Caco-2 (cell line): ENCODE measurements around the gene LIFR. TPM values are rescaled to one million over a fixed set of nuclear protein-coding genes. Genes with fewer than 3 reads are reported as not detected.

Experiments used
- BruUV-seq: library from RNA; stranded (reverse); fragments of 400-500 nt; replicated peaks from 2 replicates; lab custom pipeline; 2021; lab: Mats Ljungman, UMichigan
- CTCF ChIA-PET: fragments of 300-600 bp; sonication (Branson Sonifier 250); formaldehyde crosslinking; loops from one replicate; lab custom pipeline; 2022; ENCODE audit warnings: antibody characterized with exemption; lab: Charles Lee
- POLR2A ChIA-PET: fragments of 300-600 bp; sonication (Branson Sonifier 250); formaldehyde crosslinking; loops from one replicate; lab custom pipeline; 2022; ENCODE audit warnings: antibody characterized with exemption; lab: Charles Lee
- DNase-seq, 2 experiments: peaks; one replicate each; pipeline versions ENCODE4 v3.0.0 to v3.0.0-alpha.2; 2020 to 2022
- H3K27me3 ChIP-seq: replicated peaks from 2 replicates; pipeline ENCODE4 v1.6.0; 2011; ENCODE audit warnings: low read length; ENCODE audit not compliant: control insufficient read depth, insufficient read depth
- H3K36me3 ChIP-seq: 2 replicates; pipeline ENCODE4 v1.5.1; 2011; ENCODE audit warnings: low read length; ENCODE audit not compliant: control insufficient read depth, insufficient read depth
- H3K4me1 ChIP-seq: fragments of 250-450 bp; sonication (Bioruptor Pico); 2 replicates; pipeline ENCODE4 v1.5.1; 2020; ENCODE audit warnings: mild to moderate bottlenecking
- H3K4me3 ChIP-seq: 2 replicates; pipeline ENCODE4 v1.5.1; 2011; ENCODE audit warnings: low read depth, mild to moderate bottlenecking, control low read depth, low read length
- H3K9me3 ChIP-seq: fragments of 250-450 bp; sonication (Bioruptor Pico); 2 replicates; pipeline ENCODE4 v1.5.1; 2020; ENCODE audit warnings: mild to moderate bottlenecking, moderate library complexity
- H3K27ac Mint-ChIP-seq: one replicate; pipeline ENCODE4 v1.8.0; 2022; ENCODE audit warnings: mixed read lengths; ENCODE audit not compliant: unreplicated experiment
- H3K27me3 Mint-ChIP-seq: one replicate; pipeline ENCODE4 v1.8.0; 2022; ENCODE audit warnings: mixed read lengths; ENCODE audit not compliant: insufficient read depth, unreplicated experiment
- H3K36me3 Mint-ChIP-seq: one replicate; pipeline ENCODE4 v1.8.0; 2022; ENCODE audit warnings: mild to moderate bottlenecking, mixed read lengths; ENCODE audit not compliant: insufficient read depth, unreplicated experiment
- H3K4me1 Mint-ChIP-seq: one replicate; pipeline ENCODE4 v1.8.0; 2022; ENCODE audit warnings: low read depth, mixed read lengths; ENCODE audit not compliant: unreplicated experiment
- H3K4me3 Mint-ChIP-seq: one replicate; pipeline ENCODE4 v1.8.0; 2022; ENCODE audit warnings: mild to moderate bottlenecking, moderate library complexity, mixed read lengths; ENCODE audit not compliant: unreplicated experiment
- H3K9me3 Mint-ChIP-seq: one replicate; pipeline ENCODE4 v1.8.0; 2022; ENCODE audit warnings: mixed read lengths; ENCODE audit not compliant: unreplicated experiment
- CTCF ChIP-seq, 2 experiments: fragments of 200-600 bp in 1 of 2; IDR thresholded peaks; 1 replicate in 1 of 2; 2 replicates in 1 of 2; pipeline versions ENCODE4 v1.5.1 to v1.8.0; 2011 to 2022; ENCODE audit warnings: antibody characterized with exemption in 1 of 2, control low read depth in 1 of 2, inconsistent platforms in 1 of 2, low read depth in 1 of 2, low read length in 1 of 2, mild to moderate bottlenecking in 1 of 2, moderate library complexity in 1 of 2; ENCODE audit not compliant: insufficient read depth in 1 of 2, severe bottlenecking in 1 of 2, unreplicated experiment in 1 of 2
- intact Hi-C: fragments of 100-400 bp; cut with micrococcal nuclease; formaldehyde crosslinking; loops from one replicate; pipeline ENCODE4 v1.10.0; 2022; ENCODE audit not compliant: unreplicated experiment
- total RNA-seq: library from RNA; stranded (reverse); gene quantifications from 2 replicates; pipeline ENCODE4 v1.2.3, GENCODE V29; 2022

Gene LIFR
- total RNA-seq, 1 experiment from 2014 or later: 5.1 TPM

DNA sequence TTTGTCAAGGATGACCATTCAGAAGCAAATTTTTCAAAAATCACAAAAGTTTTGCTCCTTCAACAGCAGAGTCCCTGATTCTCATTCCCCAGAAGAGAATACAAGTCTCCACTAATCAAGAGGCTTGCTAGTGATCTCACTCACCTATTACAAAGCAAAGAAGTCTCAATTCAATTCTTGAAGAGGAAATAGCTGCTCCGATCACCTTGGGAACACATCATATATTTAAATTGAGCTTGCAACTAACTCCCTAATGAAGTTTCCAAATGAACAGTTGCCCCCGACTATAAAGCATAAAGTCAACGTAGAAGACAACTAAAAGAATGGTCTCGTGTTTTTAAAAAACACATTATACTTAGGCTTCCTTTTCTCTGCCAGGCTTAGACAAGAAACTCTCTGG lies 1.6 kb downstream of the LIFR start:
- H3K9me3 Mint-ChIP-seq: peaks cover 10% of the 10 kb centered on the region
- intact Hi-C loops: loop anchor here (5.0 kb wide), 1 partner anchor 42 kb away; no protein-coding TSS in a partner anchor
- CTCF ChIA-PET: no interaction called here

GRCh38 chr5:38554403-38554802 lies 2.0 kb downstream of the LIFR start:
- POLR2A ChIA-PET: no interaction called here
- intact Hi-C loops: loop anchor here (5.0 kb wide), 1 partner anchor 43 kb away; no protein-coding TSS in a partner anchor
- Mint-ChIP-seq H3K36me3 (no peaks in the 10 kb centered on the region), H3K27ac (no peak overlapping the region), H3K9me3 (peaks cover 10% of the 10 kb centered on the region), H3K4me1 (peaks cover 7% of the 10 kb centered on the region), H3K27me3 (no peaks in the 10 kb centered on the region), H3K4me3 (no peak overlapping the region)
- TF ChIP-seq CTCF (IDR thresholded peaks at IDR 0.05; ENCODE audit: insufficient read depth in 1 of 2, low read depth in 1 of 2, low read length in 1 of 2, severe bottlenecking in 1 of 2, unreplicated experiment in 1 of 2): no peak
- no peaks in the 10 kb centered on the region for H3K27me3 ChIP-seq
- BruUV-seq: no TSS peak
- CTCF ChIA-PET: no interaction called here
- peaks cover 28% of the 10 kb centered on the region for H3K4me1 ChIP-seq
- H3K9me3 ChIP-seq: peaks cover 10% of the 10 kb centered on the region; the same call in 1 of the 2 replicates
- DNase-seq: no peak
- H3K36me3 ChIP-seq: no peaks in the 10 kb centered on the region
- H3K4me3 ChIP-seq: no peak overlapping the region

More for the DNA sequence above, 1.6 kb downstream of the LIFR start:
- Histone ChIP-seq H3K9me3 (peaks cover 10% of the 10 kb centered on the region; the same call in 1 of the 2 replicates), H3K4me1 (peaks cover 23% of the 10 kb centered on the region), H3K36me3 (no peaks in the 10 kb centered on the region), H3K4me3 (no peak overlapping the region), H3K27me3 (no peaks in the 10 kb centered on the region)
- H3K36me3 Mint-ChIP-seq: no peaks in the 10 kb centered on the region
- TF ChIP-seq CTCF (IDR thresholded peaks at IDR 0.05; ENCODE audit: insufficient read depth in 1 of 2, low read depth in 1 of 2, low read length in 1 of 2, severe bottlenecking in 1 of 2, unreplicated experiment in 1 of 2): no peak
- no peaks in the 10 kb centered on the region for H3K27me3 Mint-ChIP-seq
- no peak overlapping the region for H3K27ac Mint-ChIP-seq
- no peak overlapping the region for H3K4me3 Mint-ChIP-seq
- H3K4me1 Mint-ChIP-seq: peaks cover 6% of the 10 kb centered on the region
- no TSS peak for BruUV-seq
- DNase-seq: no peak
- POLR2A ChIA-PET: no interaction called here

- CTCF ChIA-PET: no interaction called here
- no TSS peak for BruUV-seq
- Mint-ChIP-seq H3K4me3 (no peak overlapping the region), H3K9me3 (peaks cover 10% of the 10 kb centered on the region), H3K4me1 (peaks cover 12% of the 10 kb centered on the region), H3K27ac (no peak overlapping the region), H3K27me3 (no peaks in the 10 kb centered on the region), H3K36me3 (no peaks in the 10 kb centered on the region)
- intact Hi-C loops: loop anchor here (5.0 kb wide), 1 partner anchor 44 kb away; no protein-coding TSS in a partner anchor
- H3K9me3 ChIP-seq: peaks cover 10% of the 10 kb centered on the region; the same call in 1 of the 2 replicates
- no peak for TF ChIP-seq CTCF (IDR thresholded peaks at IDR 0.05; ENCODE audit: insufficient read depth in 1 of 2, low read depth in 1 of 2, low read length in 1 of 2, severe bottlenecking in 1 of 2, unreplicated experiment in 1 of 2)
- no peak for DNase-seq
- POLR2A ChIA-PET: no interaction called here
- H3K36me3 ChIP-seq: no peaks in the 10 kb centered on the region
- no peak overlapping the region for H3K4me3 ChIP-seq
- H3K27me3 ChIP-seq: no peaks in the 10 kb centered on the region
- peaks cover 39% of the 10 kb centered on the region for H3K4me1 ChIP-seq
Observed at GRCh38 chr5:38553001-38553521, 3.4 kb downstream of the LIFR start.
